RPMI8226 (cell line): Measurements from ENCODE around the gene CYRIA.

Experiments
- DNase-seq: peaks from one replicate; pipeline ENCODE4 v3.0.0-alpha.2; 2015

The CYRIA gene

DNA sequence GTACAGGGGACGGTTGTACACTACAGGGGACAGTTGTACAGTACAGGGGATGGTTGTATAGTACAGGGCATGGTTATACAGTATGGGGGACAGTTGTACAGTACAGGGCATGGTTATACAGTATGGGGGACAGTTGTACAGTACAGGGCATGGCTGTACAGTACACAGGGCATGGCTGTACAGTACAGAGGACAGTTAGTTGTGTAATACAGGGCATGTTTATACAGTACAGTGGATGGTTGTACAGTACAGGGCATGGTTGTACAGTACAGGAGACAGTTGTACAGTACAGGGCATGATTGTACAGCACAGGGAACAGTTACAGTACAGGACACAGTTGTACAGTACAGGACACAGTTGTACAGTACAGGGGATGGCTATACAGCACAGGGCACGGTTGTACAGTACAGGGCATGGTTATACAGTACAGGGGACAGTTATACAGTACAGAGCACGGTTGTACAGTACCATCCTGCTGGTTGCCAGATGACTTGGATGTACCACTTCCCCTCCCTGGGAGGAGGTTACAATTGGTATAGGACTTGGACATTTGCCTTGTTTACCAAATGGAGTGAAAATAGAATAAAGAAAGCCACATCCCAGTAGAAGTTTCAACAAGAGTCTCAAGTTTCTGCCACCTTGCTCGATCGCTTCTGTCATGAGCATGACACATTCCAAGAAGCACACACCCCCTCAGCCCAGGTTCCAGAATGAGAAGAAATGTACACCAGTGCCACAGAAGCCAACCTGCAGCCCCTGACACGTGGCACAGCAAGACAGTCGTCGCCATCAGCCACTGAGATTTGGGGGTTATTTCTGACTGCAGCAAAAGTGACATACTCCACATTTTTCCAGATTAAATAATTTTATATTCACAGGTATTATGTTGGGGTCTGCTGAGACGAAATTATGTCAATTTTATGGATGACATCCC, 16.0 kb downstream of the CYRIA start:
- DNase-seq: no peak

DNA sequence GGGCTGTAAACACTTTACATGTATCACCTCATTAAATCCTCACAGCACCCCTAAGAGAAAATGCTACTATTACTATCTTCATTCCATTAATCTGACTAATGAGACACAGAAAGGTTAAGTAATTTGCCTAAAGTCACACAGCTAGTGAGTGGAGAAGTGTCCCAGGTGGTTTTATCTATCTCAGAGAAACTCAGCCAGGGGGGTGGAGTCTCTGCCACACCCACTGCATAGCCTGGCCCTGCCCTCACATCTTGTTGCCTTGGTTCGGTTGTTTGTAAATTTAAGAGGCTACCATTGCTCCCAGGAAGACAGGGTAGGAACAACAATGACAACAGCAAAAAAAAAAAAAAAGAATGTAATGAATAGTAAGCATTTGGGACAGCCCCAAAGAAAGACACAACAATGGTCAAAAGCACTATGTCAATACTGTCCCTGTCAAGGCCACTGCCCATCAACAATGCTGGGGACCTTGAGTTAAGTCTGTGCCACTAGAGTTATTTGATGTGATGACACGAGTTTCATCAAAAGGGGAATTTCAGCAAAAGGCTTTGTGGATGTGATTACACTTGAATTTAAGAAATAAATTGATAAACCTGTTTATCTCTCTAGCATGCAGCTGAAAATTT, 17.5 kb downstream of the CYRIA start:
- DNase-seq: no peak

DNA sequence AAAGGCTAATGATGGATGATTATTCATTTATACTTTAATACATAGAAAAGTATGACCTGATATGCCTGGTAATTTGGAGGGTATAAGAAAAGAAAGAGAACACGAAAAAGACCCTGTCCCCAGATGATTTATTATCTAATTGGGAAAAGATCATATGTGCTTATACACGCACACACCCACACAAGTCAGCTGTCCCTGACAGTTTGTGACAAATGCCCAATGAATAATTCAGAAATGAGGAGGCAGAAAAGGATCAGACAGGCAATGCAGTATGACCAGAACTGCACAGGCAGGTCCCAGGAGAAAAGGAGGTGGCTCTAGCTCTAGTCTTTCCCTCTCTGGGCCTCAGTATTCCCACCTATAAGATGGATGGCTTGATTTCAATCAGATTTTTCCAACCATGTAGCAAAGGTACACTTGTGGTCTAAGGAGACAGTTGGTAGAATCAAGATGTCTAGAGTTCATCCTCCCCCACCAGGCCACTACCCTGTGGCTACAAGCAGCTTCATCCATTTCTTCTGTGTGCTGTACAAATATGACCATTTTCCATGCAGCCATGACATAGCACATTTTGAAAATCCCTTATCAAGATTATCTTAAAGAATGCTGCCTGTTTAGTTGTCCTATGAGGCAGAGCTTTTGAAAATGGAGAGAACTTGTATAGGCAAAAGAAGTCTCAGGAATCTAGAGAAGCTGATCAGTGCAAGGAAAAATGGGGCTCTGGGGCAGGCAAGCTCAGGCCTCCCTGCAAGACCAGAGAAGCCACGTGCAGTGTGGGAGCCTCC, 19.7 kb downstream of the CYRIA start:
- DNase-seq: no peak

DNA sequence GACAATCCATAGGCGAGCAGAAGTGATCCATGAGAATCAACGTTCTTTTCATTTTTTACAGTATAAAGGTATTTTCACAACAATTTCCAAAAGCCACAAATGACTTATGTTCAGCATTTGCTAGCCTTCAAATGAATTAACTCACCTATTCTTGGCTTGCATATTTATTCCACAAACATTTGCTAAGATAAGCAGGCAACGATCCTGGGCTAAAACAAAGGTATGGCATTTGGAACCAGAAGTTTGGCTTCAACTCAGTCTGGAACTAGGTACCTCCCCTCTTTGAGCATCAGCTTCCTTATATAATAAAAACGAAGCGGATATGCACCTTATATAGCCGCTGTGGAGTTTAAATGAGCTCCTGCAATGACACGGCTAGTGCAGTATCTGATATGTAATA, 20.5 kb downstream of the CYRIA start:
- DNase-seq: no peak

DNA sequence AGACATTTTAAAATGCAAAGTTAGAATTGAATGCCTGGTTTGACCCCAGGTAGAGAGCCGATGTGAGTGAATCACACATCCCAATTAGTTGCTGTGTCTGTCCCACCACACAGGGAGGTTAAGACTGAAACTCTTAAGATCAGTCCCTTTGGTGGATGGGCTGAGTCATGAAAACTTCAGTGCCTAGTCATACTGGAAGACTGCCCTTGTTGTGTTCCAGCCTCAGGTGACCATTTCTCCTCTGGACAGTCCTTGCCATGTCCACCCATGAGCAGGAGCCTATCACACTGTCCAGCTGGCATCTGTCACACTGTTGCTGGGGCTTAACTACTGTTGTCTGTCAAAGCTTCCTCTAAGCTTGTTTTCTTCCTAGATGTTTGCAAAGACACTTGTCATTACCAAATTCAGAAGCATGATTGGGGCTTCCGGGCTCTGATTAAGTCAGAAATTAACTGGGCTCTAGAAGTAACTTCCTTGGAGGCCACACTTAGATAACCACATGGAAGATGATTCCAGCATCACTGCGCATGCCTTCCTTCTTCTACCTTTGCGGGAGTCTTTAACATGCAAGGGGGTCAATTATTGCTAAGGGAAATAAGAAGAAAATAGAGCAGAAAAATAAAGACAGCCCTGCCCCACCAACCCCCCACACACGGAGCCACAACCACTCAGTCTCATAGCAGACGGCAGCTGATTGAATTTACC, 21.3 kb downstream of the CYRIA start:
- no peak for DNase-seq

DNA sequence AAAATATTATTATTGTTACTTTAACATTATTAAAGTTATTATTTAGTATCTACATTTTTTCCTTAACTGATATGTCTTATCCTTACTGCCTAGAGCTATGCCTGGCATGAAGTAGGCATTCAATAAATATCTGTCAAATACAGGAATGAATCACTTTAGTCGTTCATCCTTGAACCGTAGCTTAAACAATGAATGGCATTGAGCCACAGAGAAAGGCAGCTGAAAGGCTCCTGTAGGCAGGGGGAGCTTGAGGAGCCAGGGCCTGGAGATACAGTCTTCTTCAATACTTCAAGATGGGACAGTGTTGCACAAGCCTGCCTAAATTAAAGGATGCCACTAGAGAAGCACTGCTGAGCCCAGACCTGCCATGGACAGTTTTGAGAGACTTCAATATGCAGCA, 22.5 kb downstream of the CYRIA start:
- no peak for DNase-seq

DNA sequence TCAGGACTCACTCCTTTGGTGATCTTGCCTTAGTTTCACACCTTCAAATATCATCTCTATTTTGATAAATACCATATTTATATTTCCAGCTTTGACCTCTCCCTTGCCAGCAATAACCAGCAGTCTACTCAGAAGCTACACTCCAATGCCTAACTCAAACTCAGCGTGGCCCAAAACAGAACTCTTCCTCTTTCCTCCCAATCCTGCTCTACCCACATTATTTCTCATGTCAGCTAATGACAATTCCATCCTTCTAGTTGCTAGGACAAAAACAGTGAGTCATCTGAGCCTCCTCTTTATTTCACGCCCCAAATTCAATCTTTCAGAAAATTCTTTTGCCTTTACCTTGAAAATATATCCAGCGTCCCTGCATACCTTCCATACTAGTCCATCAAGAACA, 23.5 kb downstream of the CYRIA start:
- no peak for DNase-seq

DNA sequence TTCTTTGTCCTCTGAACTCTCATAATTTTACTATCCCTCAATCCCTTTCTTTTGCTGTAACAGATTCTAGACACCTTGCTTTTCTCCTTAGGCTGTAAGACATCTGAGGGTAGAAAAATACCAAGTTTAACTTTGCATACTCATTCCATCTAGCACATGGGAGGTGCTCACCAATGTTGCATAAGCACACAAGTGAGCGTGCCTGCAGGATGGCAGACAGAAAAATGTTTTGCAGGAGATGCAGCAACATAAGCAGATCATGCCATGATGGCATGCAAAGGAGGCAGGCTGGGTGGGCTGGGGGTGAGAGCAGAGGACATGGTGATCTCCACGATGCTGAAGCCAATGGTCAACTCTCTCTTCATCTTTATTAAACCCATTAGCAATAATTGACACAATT, 24.1 kb downstream of the CYRIA start:
- no peak for DNase-seq

DNA sequence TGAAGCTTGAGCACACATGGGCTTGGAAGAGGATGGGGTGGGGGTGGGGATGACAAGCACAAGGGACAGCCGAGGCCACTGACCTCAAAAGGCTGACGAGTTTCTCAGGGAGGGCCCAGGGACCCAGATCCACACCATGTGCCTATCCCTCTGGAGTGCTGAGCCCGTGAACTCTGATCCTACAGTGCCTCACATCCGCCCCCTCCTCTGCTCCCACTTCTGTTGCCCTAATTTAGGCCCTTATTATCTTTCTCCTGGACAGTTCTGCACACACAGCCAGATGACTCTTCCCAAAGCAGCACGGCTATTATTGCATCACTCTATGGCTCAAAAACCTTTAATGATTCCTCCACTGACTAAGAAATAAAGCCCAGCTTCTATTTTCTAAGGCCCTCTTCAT, 24.8 kb downstream of the CYRIA start:
- no peak for DNase-seq

DNA sequence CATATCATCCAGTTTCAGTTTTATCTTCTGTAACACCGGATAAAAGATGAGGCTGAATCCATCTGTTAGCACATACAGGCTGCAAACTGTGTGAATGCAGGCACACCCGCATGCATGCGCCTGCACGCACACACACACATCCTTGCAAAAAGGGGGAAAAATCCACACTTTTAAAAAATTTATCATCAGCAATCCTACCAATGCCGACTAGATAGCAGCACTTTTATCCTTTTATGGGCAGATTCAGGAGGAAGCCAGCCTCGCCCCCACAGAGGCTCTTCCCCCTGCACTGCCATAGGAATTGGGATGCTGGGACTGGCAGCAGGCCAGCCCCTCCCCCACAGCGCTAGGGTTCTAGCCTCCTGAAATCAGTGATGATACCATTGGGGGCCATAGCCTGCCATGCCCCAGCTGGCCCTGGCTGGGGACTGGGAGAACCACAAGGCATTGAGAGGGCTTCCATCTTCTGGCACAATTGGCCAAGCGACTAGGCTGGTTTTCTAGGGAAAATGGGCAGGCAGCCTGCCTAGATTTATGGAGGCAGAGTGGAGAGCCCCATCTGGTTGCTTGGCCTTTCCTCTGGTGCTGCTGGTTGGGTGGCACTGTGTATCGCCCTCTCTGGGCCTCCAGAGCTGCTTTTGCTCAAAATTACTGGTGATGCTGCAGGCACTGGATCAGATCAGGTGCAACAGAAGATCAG, 25.5 kb downstream of the CYRIA start:
- DNase-seq: no peak

DNA sequence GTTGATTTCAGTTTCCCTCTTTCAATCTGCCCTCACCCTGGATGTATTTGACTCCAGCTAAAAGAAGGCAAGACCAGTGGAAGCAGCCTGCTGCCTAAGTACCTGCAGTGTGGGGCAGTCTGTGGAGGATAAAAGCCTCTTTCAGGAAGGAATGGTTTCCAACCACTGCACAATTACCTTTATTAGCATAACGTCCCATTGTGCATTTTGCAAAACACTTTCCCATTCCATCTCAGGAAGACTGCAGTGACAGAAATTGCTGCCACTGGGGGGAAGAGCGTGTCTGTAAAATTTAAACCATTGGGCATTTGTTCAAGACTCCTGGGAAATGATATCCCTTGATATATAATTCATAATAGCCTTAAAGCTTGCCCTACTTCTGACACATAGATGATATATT, 26.2 kb downstream of the CYRIA start:
- DNase-seq: no peak

DNA sequence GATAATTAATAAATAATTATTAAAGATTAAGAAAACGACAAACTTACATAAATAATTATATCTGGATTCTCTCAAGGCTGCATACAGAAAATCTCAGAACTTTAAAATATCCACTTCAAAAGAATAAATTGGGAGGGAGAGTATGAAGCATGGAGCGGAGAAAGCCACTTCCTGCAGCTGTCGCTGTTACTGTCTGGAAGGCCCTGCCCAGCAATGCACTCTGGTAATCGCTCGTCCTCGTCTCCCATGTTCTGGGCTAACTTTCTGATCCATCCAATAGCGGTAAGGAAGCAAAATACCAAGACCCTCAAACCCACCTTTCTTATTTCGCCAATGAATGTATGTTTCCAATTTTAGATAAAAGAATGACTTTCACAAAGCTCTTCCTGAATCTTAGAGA, 26.7 kb downstream of the CYRIA start:
- no peak for DNase-seq

DNA sequence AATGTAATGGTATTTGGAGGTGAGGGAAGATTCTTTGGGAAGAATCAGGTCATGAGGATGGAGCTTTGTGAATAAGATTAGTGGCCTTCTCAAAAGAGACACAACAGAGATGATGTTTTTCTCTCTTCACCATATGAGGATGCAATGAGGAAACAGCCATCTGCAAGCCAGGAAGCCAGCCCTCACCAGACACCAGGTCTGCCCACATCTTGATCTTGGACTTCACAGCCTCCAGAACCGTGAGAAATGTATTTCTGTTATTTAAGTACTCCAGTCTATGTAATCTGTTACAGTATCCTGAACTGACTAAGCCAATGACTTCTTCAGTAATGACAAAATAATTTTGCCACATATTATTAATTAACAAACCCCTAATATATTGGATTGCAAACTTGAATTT, 28.3 kb downstream of the CYRIA start:
- no peak for DNase-seq

DNA sequence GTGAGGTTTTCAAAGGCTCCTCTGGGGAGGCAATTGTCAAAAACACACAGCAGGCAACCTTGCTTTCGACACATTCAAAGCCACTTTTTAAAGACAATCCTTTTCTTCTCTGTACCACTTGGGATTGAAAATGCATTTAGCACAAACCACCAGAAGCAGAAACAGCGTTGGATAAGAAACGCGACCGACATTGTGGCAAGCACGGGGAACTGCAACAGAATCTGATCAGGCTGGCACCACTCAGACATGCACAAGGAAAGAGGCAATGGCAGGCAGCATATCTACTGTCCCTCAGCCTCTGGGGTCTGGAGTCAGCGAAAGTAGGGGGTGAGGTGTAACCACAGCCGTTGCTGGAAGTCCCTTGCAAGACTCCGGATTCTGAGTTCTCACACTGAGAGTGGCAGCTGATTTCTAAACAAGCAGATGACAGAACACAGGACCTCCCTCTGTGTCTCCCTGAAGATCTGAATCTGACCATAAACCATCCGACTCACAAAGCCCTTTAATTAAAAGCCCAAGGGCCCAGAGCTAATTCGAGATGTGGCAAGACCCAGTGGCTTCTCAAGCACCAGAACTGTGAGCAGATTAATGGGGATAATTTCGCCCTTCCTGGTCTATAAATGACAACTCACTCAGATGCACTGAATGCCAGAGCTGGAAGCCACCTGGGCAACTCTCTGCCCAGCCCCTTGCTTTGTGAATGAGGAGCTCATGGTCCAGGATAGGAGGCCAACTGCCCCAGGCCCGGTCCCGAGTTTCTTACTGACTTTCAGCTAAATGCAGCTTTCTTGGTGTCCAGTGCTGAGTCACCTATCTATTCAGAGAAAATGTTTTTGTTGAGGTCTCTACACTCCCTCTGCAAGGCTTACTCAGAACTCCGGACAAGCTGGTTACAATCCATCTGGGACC, 29.6 kb downstream of the CYRIA start:
- DNase-seq: peak; percentile 11

DNA sequence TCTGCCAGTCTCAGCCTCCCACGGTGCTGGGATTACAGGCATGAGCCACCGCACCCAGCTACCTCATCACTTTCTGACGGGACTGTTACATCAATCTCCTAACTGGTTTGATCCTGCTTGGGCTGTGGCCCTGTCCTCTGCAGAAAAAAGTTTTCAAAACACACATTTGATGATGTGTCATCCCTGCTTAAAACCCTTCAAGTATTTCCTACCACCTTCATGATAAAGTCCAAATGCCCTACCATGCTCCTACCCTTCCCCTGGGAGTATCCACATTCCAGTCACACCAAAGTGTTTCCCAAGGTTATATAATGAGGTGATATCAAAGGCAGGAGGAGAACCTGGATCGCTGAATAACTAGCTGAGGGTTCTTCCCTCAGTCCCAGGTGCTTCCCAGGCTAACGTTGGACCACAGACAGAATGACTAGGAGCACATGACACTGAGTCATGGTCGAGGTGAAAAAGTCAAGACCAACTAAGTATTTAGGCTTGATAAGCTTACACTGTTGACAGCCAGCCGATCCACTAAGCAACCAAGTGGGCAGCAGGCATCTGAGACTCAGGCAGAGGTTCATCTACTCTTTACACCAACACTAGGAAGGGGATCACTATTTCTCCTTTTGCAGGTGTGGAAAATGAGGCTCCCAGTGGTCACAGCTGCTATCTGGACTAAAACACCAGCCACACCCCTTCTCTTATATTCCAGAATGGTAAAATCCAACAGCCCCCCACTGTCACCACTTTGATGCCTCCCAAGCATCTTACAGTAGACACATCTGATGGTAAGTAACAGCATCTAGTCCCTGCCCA, 31.8 kb downstream of the CYRIA start:
- no peak for DNase-seq

DNA sequence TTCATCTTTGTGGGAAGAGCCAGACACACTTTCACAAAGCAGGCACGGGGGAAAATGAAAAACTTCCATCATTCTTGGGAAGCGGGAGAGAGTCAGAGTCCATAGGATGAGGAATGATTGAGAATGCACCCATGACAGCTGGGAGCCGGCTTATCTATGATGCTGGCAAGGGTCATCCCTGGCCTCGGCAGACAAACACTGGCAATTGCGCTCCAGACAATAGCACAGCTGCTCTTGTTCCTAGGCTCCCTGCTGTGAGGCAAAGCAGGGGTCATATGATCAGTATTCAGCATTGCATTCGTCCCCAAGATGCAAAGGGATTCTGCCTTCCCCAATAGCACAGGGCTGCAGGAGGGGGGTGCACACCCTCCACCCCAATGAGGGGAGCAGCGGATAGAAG, 33.0 kb downstream of the CYRIA start:
- DNase-seq: no peak

DNA sequence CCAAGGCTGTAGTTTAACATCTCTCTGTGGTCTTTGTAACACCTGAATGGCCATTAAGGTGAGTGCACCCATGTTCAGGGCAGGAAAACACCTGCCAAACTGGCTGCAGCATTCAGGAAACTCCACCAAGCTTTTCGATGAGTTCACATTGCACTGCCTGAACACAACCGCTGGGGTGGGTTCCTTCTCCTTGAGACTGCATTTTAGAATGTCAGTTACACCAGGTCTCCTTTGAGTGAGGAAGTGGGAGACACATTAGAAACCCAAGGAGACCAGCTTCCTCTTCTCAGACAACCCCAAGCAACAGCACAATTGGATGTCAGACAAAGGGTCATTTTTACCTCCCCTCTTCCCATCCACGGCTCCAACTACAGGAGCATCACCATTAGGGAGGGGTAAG, 35.2 kb downstream of the CYRIA start:
- DNase-seq: peak; percentile 5

DNA sequence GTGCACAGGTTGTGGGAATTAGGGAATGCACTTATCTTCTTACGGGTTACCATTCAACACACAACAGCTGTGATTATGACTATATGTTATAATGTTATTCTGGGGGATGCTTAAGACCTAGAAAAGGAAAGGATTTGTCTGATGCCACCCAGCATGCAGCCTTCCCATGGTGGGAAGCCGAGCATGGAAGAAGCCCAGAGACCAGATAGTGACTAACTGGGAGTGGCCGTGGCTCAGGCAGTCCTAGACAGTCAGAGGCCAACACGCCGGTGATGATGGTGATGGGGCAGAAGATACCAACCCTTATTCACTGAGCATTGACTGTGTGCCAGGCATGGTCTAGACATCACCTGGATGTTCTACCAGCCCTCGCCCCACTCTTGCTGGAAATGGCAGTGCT, 35.9 kb downstream of the CYRIA start:
- no peak for DNase-seq

DNA sequence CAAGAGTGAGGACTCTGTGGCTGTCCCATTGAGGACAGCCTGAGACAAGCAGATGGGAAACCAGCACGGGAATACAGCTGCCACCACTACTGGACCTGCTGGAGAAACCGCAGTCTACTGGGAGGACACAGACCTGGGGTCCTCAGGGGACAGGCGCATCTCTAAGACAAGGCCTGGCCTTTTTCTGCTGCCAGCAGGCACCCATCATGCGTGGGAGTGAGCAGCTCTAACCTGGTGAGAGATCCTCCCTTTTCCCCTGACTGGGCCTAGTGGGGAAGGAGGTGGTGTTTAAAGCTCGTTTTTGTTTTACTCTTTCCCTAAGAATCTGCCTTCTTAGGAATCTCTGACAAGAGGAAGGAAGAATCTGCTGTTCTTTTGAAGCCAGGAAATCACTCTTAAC, 36.6 kb downstream of the CYRIA start:
- DNase-seq: no peak

DNA sequence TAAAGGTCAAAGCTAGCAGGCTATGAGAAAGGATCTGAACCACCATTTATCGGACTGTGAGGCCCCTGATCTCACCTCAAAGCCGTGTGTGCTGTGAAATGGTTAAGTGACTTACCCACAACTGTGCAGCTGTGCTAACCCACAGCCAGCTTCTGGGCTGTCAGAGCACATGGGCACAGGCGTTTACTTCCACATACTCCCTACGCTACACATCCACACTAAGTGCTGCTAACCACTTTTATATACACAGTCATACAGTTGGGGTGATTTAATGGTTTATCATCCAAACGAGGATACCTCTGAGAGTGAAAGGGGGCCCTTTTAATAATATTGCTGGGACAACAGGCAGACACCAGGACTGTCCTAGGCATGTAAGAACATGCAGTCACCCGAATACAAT, 37.3 kb downstream of the CYRIA start:
- DNase-seq: no peak
